HepG2 (cell line): ENCODE measurements around the gene ARL3. TPM values are rescaled to one million over a fixed set of nuclear protein-coding genes. Genes with fewer than 3 reads are reported as not detected.

Source experiments
- CC2D1A ChIP-seq: sonication (generic); formaldehyde crosslinking; IDR thresholded peaks from 2 replicates; pipeline ENCODE4 v1.8.1; 2023; ENCODE audit warnings: mild to moderate bottlenecking, missing genetic modification reagents
- CHD4 ChIP-seq: fragments of 200-600 bp; sonication (generic); IDR thresholded peaks from 2 replicates; pipeline ENCODE4 v1.7.0; 2017; ENCODE audit warnings: mild to moderate bottlenecking, low read length, borderline replicate concordance
- E2F2 ChIP-seq: sonication (generic); formaldehyde crosslinking; IDR thresholded peaks from 2 replicates; pipeline ENCODE4 v1.4.0; 2020; ENCODE audit warnings: missing genetic modification reagents, borderline replicate concordance
- FIP1L1 ChIP-seq: fragments of 200-400 bp; formaldehyde crosslinking; IDR thresholded peaks from 2 replicates; pipeline ENCODE4 v1.6.1; 2018; ENCODE audit warnings: low read depth, mild to moderate bottlenecking, low read length, moderate library complexity, borderline replicate concordance; ENCODE audit not compliant: insufficient read depth
- FOXP1 ChIP-seq, 2 experiments: fragments of 450-650 bp in 1 of 2; IDR thresholded peaks; 2 replicates each; pipeline ENCODE4 v1.6.1; 2017 to 2018; ENCODE audit warnings: antibody characterized with exemption in 1 of 2
- IRX3 ChIP-seq: sonication (generic); formaldehyde crosslinking; IDR thresholded peaks from 2 replicates; pipeline ENCODE4 v1.8.1; 2023; ENCODE audit warnings: mild to moderate bottlenecking, low read depth, missing genetic modification reagents, borderline replicate concordance
- MED8 ChIP-seq: sonication (generic); formaldehyde crosslinking; IDR thresholded peaks from 2 replicates; pipeline ENCODE4 v1.8.1; 2023; ENCODE audit warnings: mild to moderate bottlenecking, missing genetic modification reagents; ENCODE audit not compliant: insufficient replicate concordance
- MIER2 ChIP-seq: IDR thresholded peaks from 2 replicates; pipeline ENCODE4 v1.6.1; 2016; ENCODE audit warnings: missing biosample characterization, missing genetic modification reagents
- NFATC3 ChIP-seq: sonication (generic); formaldehyde crosslinking; IDR thresholded peaks from 2 replicates; pipeline ENCODE4 v1.5.1; 2020; ENCODE audit warnings: mild to moderate bottlenecking, missing genetic modification reagents
- POLR2A ChIP-seq, 2 experiments: IDR thresholded peaks; 2 replicates each; pipeline ENCODE4 v1.6.1; 2011; ENCODE audit warnings: low read depth in 2 of 2, low read length in 2 of 2, mild to moderate bottlenecking in 1 of 2, moderate library complexity in 1 of 2; ENCODE audit not compliant: insufficient read depth in 1 of 2
- PRMT3 ChIP-seq: sonication (generic); formaldehyde crosslinking; IDR thresholded peaks from 2 replicates; pipeline ENCODE4 v1.8.1; 2022; ENCODE audit warnings: low read depth, mild to moderate bottlenecking, moderate library complexity, missing genetic modification reagents, borderline replicate concordance
- SALL1 ChIP-seq: sonication (generic); formaldehyde crosslinking; IDR thresholded peaks from 2 replicates; pipeline ENCODE4 v1.8.0; 2022; ENCODE audit warnings: mild to moderate bottlenecking, missing genetic modification reagents
- SALL2 ChIP-seq: sonication (generic); formaldehyde crosslinking; IDR thresholded peaks from 2 replicates; pipeline ENCODE4 v1.8.1; 2023; ENCODE audit warnings: mild to moderate bottlenecking, missing genetic modification reagents, inconsistent platforms
- SIN3B ChIP-seq: fragments of 150-350 bp; IDR thresholded peaks from 2 replicates; pipeline ENCODE4 v1.6.1; 2014; ENCODE audit warnings: low read length
- ZMYM4 ChIP-seq: sonication (generic); formaldehyde crosslinking; IDR thresholded peaks from 2 replicates; pipeline ENCODE4 v1.8.1; 2023; ENCODE audit warnings: mild to moderate bottlenecking, missing genetic modification reagents
- ZNF484 ChIP-seq: sonication (generic); formaldehyde crosslinking; IDR thresholded peaks from 2 replicates; pipeline ENCODE4 v1.5.1; 2020; ENCODE audit warnings: mild to moderate bottlenecking, low read depth, missing genetic modification reagents, borderline replicate concordance
- ZNF691 ChIP-seq: sonication (generic); formaldehyde crosslinking; IDR thresholded peaks from 2 replicates; pipeline ENCODE4 v1.4.0; 2020; ENCODE audit warnings: missing genetic modification reagents, low read depth, mild to moderate bottlenecking, borderline replicate concordance
- ZNF790 ChIP-seq: sonication (generic); formaldehyde crosslinking; IDR thresholded peaks from 2 replicates; pipeline ENCODE4 v1.8.0; 2022; ENCODE audit warnings: missing genetic modification reagents, mild to moderate bottlenecking, borderline replicate concordance
- polyA plus RNA-seq, 8 experiments: library from polyadenylated mRNA; depleted of rRNA in 3 of 8; stranded (reverse) in 7 of 8; unstranded in 1 of 8; fragments of >200 nt; fragmentation: Illumina TruSeq in 4 of 8; extraction: Trizol in 4 of 8; gene quantifications; 2 replicates each; pipeline versions ENCODE4 v1.2.1 to v1.2.3, GENCODE V29; 2011 to 2016; ENCODE audit warnings: low read depth in 4 of 8, missing spikeins in 1 of 8, mixed read lengths in 1 of 8; ENCODE audit not compliant: insufficient read depth in 1 of 8
- total RNA-seq, 5 experiments: library from RNA; depleted of rRNA; stranded (reverse); fragments of >200 nt; fragmentation: Illumina TruSeq; extraction: Trizol; gene quantifications; 2 replicates each; pipeline ENCODE4 v1.2.3, GENCODE V29; 2016; ENCODE audit warnings: low read depth in 1 of 5
- TF ChIP-seq, protein P1 (sequence below): sonication (generic); formaldehyde crosslinking; IDR thresholded peaks from 2 replicates; pipeline ENCODE4 v1.4.0; 2020; ENCODE audit warnings: mild to moderate bottlenecking, missing genetic modification reagents, borderline replicate concordance
- TF ChIP-seq, protein P2 (sequence below): sonication (generic); formaldehyde crosslinking; IDR thresholded peaks from 2 replicates; pipeline ENCODE4 v1.4.0; 2020; ENCODE audit warnings: missing genetic modification reagents, borderline replicate concordance
- TF ChIP-seq, protein P3 (sequence below): sonication (generic); formaldehyde crosslinking; IDR thresholded peaks from 2 replicates; pipeline ENCODE4 v1.4.0; 2020; ENCODE audit warnings: low read depth, mild to moderate bottlenecking, missing genetic modification reagents

Gene ARL3
- total and polyA plus RNA-seq, 2 of the 13 experiments (the other 11 are each of a cell fraction or from before 2014, with no cell fraction given), result 5.2 to 6.6 TPM

GRCh38 chr10:102678842-102679289 is 35.3 kb downstream of the ARL3 start (continued):
- TF ChIP-seq E2F2 (CRISPR knock-in tag) (no peak), MED8 (CRISPR knock-in tag) (no peak), ZNF484 (CRISPR knock-in tag) (no peak), SIN3B (no peak), CHD4 (no peak), ZNF691 (CRISPR knock-in tag) (no peak), SALL1 (CRISPR knock-in tag) (peak; percentile 81), NFATC3 (CRISPR knock-in tag) (no peak), FIP1L1 (no peak), MIER2 (CRISPR knock-in tag) (no peak), FOXP1 (IDR thresholded peaks at IDR 0.05) (no peak), FOXP1 (CRISPR knock-in tag; IDR thresholded peaks at IDR 0.05) (peak; percentile 14; the same call in 1 of the 2 replicates), ZNF790 (CRISPR knock-in tag) (no peak), PRMT3 (CRISPR knock-in tag) (no peak), ZMYM4 (CRISPR knock-in tag) (peak; percentile 78), SALL2 (peak; percentile 31; the same call in 1 of the 2 replicates), IRX3 (no peak), CC2D1A (CRISPR knock-in tag) (no peak), POLR2A (IDR thresholded peaks at IDR 0.05; ENCODE audit: insufficient read depth in 1 of 2, low read depth in 2 of 2, low read length in 2 of 2) (no peak)
- TF ChIP-seq, protein P1, sequence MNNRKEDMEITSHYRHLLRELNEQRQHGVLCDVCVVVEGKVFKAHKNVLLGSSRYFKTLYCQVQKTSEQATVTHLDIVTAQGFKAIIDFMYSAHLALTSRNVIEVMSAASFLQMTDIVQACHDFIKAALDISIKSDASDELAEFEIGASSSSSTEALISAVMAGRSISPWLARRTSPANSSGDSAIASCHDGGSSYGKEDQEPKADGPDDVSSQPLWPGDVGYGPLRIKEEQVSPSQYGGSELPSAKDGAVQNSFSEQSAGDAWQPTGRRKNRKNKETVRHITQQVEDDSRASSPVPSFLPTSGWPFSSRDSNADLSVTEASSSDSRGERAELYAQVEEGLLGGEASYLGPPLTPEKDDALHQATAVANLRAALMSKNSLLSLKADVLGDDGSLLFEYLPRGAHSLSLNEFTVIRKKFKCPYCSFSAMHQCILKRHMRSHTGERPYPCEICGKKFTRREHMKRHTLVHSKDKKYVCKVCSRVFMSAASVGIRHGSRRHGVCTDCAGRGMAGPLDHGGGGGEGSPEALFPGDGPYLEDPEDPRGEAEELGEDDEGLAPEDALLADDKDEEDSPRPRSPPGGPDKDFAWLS, result no peak
- TF ChIP-seq, protein P2, sequence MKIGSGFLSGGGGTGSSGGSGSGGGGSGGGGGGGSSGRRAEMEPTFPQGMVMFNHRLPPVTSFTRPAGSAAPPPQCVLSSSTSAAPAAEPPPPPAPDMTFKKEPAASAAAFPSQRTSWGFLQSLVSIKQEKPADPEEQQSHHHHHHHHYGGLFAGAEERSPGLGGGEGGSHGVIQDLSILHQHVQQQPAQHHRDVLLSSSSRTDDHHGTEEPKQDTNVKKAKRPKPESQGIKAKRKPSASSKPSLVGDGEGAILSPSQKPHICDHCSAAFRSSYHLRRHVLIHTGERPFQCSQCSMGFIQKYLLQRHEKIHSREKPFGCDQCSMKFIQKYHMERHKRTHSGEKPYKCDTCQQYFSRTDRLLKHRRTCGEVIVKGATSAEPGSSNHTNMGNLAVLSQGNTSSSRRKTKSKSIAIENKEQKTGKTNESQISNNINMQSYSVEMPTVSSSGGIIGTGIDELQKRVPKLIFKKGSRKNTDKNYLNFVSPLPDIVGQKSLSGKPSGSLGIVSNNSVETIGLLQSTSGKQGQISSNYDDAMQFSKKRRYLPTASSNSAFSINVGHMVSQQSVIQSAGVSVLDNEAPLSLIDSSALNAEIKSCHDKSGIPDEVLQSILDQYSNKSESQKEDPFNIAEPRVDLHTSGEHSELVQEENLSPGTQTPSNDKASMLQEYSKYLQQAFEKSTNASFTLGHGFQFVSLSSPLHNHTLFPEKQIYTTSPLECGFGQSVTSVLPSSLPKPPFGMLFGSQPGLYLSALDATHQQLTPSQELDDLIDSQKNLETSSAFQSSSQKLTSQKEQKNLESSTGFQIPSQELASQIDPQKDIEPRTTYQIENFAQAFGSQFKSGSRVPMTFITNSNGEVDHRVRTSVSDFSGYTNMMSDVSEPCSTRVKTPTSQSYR (CRISPR knock-in tag), result no peak
- TF ChIP-seq, protein P3, sequence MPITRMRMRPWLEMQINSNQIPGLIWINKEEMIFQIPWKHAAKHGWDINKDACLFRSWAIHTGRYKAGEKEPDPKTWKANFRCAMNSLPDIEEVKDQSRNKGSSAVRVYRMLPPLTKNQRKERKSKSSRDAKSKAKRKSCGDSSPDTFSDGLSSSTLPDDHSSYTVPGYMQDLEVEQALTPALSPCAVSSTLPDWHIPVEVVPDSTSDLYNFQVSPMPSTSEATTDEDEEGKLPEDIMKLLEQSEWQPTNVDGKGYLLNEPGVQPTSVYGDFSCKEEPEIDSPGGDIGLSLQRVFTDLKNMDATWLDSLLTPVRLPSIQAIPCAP (CRISPR knock-in tag), result no peak
